IPS-20b (cell line): ENCODE data around the gene SACM1L.

ENCODE experiments used
- H3K27ac ChIP-seq: one replicate; pipeline ENCODE4 v1.5.1; 2013; ENCODE audit warnings: low read length
- H3K27me3 ChIP-seq: 2 replicates; pipeline ENCODE4 v1.6.1; 2013; ENCODE audit warnings: mild to moderate bottlenecking, low read length, inconsistent platforms; ENCODE audit not compliant: insufficient read depth
- H3K36me3 ChIP-seq: 2 replicates; pipeline ENCODE4 v1.6.1; 2013; ENCODE audit warnings: low read depth, mild to moderate bottlenecking, inconsistent platforms, low read length, moderate library complexity; ENCODE audit not compliant: insufficient read depth
- H3K4me1 ChIP-seq: 2 replicates; pipeline ENCODE4 v1.6.1; 2013; ENCODE audit warnings: mild to moderate bottlenecking, control low read depth, inconsistent platforms, low read length, moderate library complexity; ENCODE audit not compliant: insufficient read depth
- H3K4me3 ChIP-seq: 2 replicates; pipeline ENCODE4 v1.5.1; 2013; ENCODE audit warnings: mild to moderate bottlenecking, low read length, inconsistent platforms
- H3K9ac ChIP-seq: 2 replicates; pipeline ENCODE4 v1.6.1; 2013; ENCODE audit warnings: low read depth, mild to moderate bottlenecking, inconsistent platforms, low read length, moderate library complexity
- H3K9me3 ChIP-seq: 2 replicates; pipeline ENCODE4 v1.6.1; 2013; ENCODE audit warnings: mild to moderate bottlenecking, low read depth, low read length, inconsistent platforms; ENCODE audit not compliant: insufficient read depth

Gene SACM1L

DNA sequence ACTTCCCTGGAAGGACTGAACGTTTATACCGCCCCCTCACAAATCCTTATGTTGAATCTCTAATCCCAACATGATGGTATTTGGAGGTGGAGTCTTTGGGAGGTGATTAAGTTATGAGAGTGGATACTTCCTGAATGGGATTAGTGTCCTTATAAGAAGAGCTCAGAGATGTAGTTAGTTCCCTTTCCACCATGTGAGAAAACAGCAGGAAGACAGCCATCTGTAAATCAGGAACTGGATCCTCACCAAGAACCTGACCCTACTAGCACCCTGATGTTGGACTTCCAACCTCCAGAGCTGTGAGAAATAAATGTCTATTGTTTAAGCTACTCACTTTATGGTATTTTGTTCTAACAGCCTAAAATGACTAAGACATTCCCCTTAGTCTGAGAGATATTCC lies 33.3 kb upstream of the SACM1L start:
- no peaks in the 10 kb centered on the region for H3K27me3 ChIP-seq
- H3K36me3 ChIP-seq: no peaks in the 10 kb centered on the region
- no peak overlapping the region for H3K9ac ChIP-seq
- H3K27ac ChIP-seq: no peak overlapping the region
- H3K4me1 ChIP-seq: peaks cover 3% of the 10 kb centered on the region; the same call in 1 of the 2 replicates
- no peak overlapping the region for H3K4me3 ChIP-seq
- peaks cover 9% of the 10 kb centered on the region for H3K9me3 ChIP-seq

DNA sequence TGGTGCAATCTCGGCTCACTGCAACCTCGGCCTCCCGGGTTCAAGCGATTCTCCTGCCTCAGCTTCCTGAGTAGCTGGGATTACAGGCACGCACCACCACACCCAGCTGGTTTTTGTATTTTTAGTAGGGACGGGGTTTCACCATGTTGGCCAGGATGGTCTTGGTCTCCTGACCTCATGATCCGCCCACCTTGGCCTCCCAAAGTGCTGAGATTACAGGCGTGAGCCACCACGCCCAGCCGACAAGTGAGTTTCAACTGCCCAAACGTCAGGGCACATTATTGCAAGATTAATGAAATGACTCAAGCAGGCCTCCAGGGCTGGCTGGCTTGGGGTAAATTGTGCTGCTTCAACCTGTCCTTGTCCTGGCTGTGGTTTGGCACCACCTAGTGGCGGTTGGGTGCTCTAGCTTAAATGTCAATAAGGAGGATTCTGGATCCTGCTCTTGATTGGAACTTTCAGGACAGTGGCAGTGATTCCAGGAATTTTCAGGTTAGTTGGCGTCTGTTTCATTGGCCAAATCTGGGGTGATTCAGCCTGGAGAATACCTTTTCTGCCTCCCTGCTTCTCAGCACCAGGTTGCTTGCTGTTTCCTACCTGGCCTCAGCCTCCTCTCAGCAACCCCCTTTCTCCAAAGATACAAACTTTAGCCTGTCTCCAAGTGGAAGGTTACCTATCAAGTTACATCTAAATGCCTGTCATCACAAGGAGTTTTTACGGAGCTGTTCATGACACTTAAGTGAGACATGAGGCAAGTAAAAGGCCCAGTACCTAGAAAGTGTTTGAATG lies 32.4 kb upstream of the SACM1L start:
- H3K9me3 ChIP-seq: peaks cover 9% of the 10 kb centered on the region

DNA sequence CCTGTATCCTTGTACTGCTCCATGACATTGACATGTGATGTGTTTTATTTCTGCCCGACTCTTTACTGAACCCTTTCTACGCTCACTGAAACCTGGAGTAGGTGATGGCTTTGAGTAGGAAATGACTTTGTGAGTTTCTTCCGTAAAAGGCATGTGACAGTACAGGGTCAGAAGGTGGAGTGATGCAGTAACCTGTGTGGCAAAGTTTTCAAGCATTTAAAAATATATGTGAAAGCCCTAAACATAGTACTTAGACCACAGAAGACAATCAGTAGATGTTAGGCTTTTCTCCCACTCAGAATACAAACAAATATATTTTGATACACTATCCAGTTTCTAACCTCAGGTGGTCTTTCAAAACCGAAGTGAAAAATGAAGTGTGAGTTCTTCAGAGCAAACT lies 31.3 kb upstream of the SACM1L start:
- no peaks in the 10 kb centered on the region for H3K27me3 ChIP-seq
- H3K4me1 ChIP-seq: peaks cover 3% of the 10 kb centered on the region; the same call in 1 of the 2 replicates
- no peak overlapping the region for H3K27ac ChIP-seq
- no peaks in the 10 kb centered on the region for H3K36me3 ChIP-seq
- peaks cover 9% of the 10 kb centered on the region for H3K9me3 ChIP-seq
- H3K4me3 ChIP-seq: no peak overlapping the region
- no peak overlapping the region for H3K9ac ChIP-seq

More for the DNA sequence above, 32.4 kb upstream of the SACM1L start:
- no peak overlapping the region for H3K4me3 ChIP-seq
- no peaks in the 10 kb centered on the region for H3K27me3 ChIP-seq
- H3K36me3 ChIP-seq: no peaks in the 10 kb centered on the region
- H3K4me1 ChIP-seq: peaks cover 3% of the 10 kb centered on the region; the same call in 1 of the 2 replicates
- no peak overlapping the region for H3K27ac ChIP-seq
- H3K9ac ChIP-seq: no peak overlapping the region

DNA sequence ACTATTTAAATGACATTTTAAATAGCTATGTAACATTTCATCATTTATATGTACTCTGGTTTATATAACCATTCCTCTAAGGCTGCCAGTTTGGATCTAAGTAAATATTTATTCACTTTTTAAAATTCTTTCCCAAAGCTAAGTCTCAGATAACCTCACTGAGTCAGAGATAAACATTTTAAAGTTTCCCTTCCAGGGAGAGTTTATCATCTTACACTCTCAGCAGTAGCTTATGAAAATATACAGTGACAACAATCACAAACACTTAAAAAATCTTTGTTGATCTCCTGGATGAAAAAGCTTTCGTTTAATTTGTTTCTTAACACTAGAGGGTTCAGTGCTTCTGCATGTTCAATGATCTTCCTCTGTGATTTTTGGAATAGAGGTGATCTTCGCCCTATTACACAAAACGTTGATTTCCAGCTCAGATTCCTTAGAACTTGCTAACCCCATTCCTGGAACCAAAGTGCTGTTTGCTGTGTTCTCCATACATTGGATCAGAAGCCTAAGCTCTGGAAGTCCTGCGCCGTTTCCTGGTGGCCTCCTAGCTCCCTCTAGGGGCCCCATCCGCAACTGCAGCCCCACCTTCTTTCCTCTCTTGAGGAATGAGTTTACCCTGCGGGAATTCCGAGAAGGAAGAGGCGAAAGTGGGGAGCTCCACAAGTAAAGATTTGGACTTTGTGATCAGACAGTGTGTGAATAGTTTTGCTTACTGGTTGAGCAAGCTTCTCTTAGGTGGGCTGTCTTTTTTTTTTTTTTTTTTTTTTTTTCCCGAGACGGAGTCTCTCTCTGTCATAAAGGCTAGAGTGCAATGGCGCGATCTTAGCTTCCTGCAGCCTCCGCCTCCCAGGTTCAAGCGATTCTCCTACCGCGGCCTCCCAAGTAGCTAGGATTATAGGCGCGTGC lies 29.3 kb upstream of the SACM1L start:
- Histone ChIP-seq H3K4me3 (no peak overlapping the region), H3K27me3 (no peaks in the 10 kb centered on the region), H3K4me1 (no peaks in the 10 kb centered on the region), H3K9ac (no peak overlapping the region), H3K27ac (no peak overlapping the region), H3K36me3 (no peaks in the 10 kb centered on the region), H3K9me3 (peaks cover 9% of the 10 kb centered on the region)

DNA sequence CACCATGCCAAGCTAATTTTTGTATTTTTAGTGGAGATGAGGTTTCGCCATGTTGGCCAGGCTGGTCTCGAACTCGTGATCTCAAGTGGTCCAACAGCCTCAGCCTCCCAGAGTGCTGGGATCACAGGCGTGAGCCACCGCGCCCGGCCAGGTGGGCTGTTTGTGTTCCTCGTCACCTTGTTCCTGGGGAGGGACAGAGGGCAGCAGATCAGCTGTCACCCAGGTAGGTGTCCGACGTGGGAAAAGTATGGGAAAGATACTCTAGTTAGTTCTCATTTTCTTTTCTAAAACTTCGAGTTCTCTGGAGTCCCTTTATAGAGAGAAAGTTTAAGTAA lies 28.7 kb upstream of the SACM1L start:
- Histone ChIP-seq H3K9me3 (peaks cover 9% of the 10 kb centered on the region), H3K36me3 (no peaks in the 10 kb centered on the region), H3K4me3 (no peak overlapping the region), H3K27ac (no peak overlapping the region), H3K27me3 (no peaks in the 10 kb centered on the region), H3K4me1 (no peaks in the 10 kb centered on the region), H3K9ac (no peak overlapping the region)

DNA sequence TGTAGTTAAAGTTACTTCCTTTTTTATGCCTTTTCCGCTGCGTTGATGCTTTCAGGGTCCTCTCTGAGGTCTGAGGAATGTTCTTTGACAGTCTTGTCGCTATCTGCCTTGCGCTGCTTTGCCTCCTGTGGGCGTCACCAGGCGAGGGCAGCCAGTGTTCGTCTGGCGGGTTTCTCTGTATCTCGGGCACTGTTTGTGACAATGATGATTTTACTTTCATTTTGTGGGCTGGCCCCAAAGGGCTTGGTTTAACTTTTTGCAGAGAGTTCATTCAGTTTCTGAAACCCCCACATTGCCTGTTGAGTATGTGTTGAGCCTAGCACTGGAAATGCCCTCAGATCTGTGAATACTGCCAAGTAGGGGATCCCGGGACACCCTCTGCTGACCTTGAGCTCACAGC lies 24.6 kb upstream of the SACM1L start:
- Histone ChIP-seq H3K4me1 (no peaks in the 10 kb centered on the region), H3K4me3 (no peak overlapping the region), H3K27me3 (no peaks in the 10 kb centered on the region), H3K9me3 (peaks cover 4% of the 10 kb centered on the region; the same call in 1 of the 2 replicates), H3K27ac (no peak overlapping the region), H3K36me3 (peaks cover 31% of the 10 kb centered on the region), H3K9ac (no peak overlapping the region)

DNA sequence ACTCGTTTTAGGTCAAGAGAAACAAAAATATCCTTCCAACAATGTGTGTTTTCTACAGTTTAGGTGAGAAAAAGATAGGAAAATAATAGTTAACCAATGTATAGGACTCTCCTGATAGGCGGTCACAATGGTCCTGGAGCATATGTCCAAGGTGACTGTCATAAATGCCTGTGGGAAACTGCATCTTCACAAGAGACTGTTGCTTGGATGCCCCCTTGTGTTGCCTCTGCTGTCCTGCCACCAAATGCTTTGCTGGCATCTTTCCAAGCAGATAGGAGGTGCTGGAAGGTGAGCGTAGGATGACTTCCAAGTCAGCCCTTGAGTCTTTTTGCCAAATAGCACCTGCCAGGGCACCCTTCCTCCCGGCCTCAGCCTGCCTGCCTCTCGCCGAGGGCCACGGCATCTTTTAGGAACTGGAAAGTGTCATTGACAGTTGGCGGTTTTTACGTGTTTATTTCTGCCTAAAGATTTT lies 24.1 kb upstream of the SACM1L start:
- Histone ChIP-seq H3K9me3 (no peaks in the 10 kb centered on the region), H3K9ac (no peak overlapping the region), H3K4me1 (no peaks in the 10 kb centered on the region), H3K36me3 (peaks cover 31% of the 10 kb centered on the region), H3K27me3 (no peaks in the 10 kb centered on the region), H3K27ac (no peak overlapping the region), H3K4me3 (no peak overlapping the region)

DNA sequence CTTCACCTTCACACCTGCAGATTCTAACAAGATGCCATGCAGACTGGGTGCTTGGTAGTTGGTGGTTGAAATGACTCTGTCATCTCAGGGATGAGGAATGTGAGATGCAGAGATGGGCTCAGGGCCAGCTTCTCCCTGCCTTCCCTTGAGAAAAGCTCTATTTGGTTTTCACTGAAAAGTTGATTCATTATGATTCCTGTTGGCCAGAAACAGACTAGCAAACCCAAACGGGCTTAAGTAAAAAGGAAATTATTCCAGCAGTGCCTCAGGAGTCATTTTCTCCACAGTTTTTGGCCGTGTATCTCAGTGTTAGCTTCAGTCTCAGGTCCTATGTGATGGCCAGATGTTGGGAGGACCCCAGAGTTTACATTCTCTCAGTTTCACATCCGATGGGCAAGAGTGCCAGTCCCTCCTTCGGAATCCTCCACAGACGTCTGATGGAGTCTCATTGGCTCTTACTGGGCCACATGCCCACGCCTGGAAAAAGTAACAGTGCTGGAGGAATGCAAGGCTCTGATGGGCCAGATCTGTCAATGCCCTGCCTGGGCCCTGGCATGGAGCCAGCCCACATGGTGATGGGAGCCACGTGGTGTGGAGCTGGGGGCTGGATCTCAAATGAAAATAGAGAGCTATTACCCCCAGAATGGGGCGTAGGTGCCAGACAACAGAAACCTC lies 22.3 kb upstream of the SACM1L start:
- Histone ChIP-seq H3K4me1 (no peaks in the 10 kb centered on the region), H3K27me3 (no peaks in the 10 kb centered on the region), H3K4me3 (no peak overlapping the region), H3K9me3 (no peaks in the 10 kb centered on the region), H3K9ac (no peak overlapping the region), H3K27ac (no peak overlapping the region), H3K36me3 (peaks cover 39% of the 10 kb centered on the region)

DNA sequence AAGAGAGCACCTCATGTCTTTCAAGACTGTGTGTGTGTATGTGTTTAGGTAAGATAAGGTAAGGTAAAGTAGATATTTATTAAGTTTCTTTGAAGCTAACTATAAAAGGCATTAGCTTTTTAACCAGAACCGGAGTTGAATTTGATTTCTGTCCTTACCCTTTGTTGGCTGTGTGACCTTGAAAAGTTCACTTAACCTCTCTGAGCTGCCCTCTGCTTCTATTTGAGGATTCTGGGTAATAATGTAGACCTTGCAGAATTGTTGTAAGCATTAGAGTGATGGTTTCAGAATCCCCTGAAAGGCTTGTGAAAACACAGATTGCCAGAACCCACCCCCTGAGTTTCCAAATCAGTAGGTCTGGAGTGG lies 21.6 kb upstream of the SACM1L start:
- Histone ChIP-seq H3K27ac (no peak overlapping the region), H3K36me3 (peaks cover 44% of the 10 kb centered on the region), H3K9ac (no peak overlapping the region), H3K27me3 (no peaks in the 10 kb centered on the region), H3K4me3 (no peak overlapping the region), H3K4me1 (no peaks in the 10 kb centered on the region), H3K9me3 (no peaks in the 10 kb centered on the region)

DNA sequence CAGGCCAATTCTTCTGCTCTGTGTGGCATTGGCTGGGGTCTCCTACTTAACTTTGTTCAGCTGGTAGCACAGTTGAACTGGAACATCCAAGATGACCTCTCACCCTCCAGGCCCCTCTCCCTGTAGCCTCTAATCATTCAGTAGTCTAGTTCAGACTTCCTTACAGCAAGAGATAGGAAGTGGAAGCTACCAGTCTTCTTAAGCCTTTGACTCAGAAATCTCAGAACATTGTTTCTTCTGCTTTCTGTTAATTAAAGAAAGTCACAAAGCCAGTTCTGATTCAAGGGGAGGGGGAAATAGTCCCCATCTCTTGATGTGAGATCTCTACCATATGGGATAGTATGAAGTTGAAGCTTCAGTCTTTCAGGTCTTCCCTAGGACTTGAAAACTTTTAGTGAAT lies 18.8 kb upstream of the SACM1L start:
- Histone ChIP-seq H3K4me3 (no peak overlapping the region), H3K27ac (no peak overlapping the region), H3K27me3 (no peaks in the 10 kb centered on the region), H3K9ac (no peak overlapping the region), H3K36me3 (peaks cover 67% of the 10 kb centered on the region), H3K9me3 (no peaks in the 10 kb centered on the region), H3K4me1 (peaks cover 6% of the 10 kb centered on the region; the same call in 1 of the 2 replicates)

DNA sequence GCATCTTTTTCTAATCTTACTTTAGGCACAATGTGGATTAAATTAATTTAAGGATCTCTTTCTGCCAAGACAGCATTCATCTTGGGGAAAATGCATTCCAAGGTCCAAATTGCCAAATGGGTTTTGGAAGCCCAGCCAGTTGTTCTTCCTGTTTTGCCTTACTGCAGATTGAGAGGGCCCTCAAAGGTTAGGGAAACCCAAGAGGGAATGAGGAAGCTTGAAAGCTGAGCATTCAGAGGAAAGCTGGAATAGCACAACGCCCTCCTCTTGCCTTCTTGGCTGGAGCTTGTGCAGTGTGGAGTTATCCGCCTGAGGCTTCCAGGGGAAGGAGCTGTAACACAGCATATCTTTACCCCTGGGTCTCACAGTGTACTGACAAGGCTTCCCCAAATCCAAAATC lies 18.2 kb upstream of the SACM1L start:
- no peaks in the 10 kb centered on the region for H3K27me3 ChIP-seq
- H3K9ac ChIP-seq: no peak overlapping the region
- H3K36me3 ChIP-seq: peaks cover 63% of the 10 kb centered on the region
- H3K27ac ChIP-seq: no peak overlapping the region
- H3K9me3 ChIP-seq: no peaks in the 10 kb centered on the region
- no peak overlapping the region for H3K4me3 ChIP-seq
- peaks cover 6% of the 10 kb centered on the region; the same call in 1 of the 2 replicates for H3K4me1 ChIP-seq
